ENCODE measurements around the gene FAAP20.

Gene FAAP20, protein sequence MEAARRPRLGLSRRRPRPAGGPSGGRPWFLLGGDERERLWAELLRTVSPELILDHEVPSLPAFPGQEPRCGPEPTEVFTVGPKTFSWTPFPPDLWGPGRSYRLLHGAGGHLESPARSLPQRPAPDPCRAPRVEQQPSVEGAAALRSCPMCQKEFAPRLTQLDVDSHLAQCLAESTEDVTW
- 15.0 to 15.1 reads per million in 2 donors for total RNA-seq

DNA sequence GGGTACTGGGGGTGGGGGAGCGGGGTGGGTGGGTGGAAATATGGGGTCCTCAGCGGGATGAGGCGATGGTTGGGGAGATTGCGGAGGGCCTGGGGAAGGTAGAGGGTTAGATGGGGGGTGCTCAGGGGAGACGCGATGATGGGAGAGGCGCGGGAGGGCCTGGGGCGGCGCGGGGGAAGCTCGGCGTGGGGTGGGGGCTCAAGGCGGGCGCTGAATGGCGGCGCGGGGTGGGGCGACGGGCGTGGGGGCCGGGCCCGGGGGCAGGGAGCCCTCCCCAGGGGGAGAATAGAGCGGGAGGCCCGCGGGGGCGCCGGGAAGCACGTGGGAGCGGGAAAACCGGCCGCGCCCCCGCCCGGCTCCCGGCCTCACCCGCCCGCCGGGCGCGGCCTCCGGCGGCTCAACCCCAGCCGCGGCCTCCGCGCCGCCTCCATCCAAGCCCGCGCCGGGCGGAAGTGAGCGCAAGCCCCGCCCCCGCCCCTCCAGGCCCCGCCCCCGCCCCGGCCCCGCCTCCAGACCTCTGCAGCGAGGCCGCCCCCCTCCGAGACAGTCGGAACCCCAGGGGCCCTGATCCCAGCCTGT is at the start of gene FAAP20:
TSS of gene FAAP20 (minus strand) at position 454 of the 579 bp plus-strand sequence. CDS start at position 431, 23 bp downstream.
- peak; percentile 66 for DNase-seq

DNA sequence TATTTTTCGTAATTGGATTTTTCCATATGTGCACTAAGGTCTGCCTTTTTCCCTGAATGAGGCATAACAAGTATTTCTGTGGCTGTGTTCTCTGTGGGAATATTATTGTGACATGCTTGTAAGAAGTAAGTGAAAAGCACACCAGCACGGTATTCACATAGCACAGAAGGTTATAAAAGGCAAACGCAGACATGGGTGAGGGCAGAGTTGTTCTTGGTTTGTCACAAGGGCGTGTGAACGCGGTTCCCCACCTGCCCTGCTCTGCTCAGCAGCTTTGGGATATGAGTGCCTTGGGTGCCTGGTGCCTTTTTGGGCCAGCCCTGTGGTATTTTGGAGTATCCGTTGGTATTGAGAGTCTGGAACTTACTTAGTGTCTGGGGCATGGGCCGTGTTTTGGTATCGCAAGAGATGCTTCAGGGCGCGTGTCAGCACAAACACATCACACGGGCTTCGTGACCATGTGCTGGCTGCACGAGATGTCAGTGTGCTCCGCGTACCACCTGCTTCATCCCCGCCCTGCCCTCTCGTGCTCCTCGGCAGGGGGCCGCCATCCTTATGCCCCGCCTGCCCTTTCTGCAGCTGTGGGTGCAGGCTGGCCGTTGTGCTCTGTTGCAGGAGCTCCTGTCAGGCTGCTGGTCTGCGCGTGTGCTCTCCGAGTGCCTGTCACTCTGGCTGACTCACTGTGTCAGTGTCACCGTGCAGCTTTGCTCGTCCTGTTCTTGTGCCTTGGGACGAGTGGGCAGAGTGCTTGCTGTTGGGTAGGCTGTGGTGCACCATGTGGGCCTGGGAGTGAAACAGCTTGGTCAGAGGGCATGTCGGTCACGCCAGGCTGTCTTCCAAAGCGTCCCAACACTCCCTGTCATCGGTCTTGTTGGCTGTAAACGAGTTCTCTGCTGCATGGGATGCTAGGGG is 48.5 kb upstream of the FAAP20 start:
- DNase-seq = no peak

GRCh38 chr1:2241820-2242219 is 47.2 kb upstream of the FAAP20 start:
- DNase-seq = no peak

- DNase-seq = peak; percentile 34
These were observed 45.9 kb upstream of the FAAP20 start for GRCh38 chr1:2240270-2241156.

GRCh38 chr1:2239384-2239985 is 44.9 kb upstream of the FAAP20 start:
- DNase-seq = no peak

DNA sequence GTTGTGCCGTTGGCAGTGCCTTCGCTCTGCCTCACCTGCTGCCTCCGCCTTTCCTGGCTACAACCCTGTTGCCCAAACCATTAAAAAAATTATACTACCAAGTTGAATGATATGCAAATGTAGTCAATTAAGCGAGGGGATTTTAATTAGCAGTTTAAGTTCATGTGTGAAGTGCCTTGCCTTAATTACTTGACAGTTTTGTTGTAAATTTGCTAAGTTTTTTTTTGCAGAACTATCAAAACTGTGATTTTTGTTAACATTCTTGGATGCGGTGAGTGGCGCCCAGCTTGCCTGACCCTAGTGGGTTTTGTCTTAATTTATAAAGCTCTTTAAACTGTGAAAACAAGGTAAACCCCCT is 44.4 kb upstream of the FAAP20 start:
- DNase-seq = no peak

- DNase-seq = no peak
These were observed 43.9 kb upstream of the FAAP20 start for GRCh38 chr1:2238361-2239012.

DNA sequence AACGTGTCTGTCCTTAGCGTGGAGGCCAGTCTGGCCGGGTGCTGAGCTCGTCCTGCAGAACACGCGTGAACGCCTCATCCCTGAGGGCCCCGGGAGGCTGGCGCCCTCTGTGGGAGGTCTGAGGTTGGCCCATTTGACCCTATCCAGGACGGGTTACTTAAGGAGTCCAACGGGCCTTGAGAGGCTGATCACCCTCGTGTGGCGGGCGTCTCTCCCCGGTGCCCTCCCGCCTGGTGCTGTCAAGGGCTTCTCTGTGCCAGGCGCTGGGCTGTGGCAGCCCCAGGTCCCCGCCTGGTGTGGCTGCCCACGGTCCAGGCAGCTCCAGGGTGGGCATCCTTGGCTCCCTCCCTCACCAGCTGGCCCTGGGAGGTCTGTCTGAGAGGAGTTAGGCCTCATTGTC is 43.2 kb upstream of the FAAP20 start:
- no peak for DNase-seq

DNA sequence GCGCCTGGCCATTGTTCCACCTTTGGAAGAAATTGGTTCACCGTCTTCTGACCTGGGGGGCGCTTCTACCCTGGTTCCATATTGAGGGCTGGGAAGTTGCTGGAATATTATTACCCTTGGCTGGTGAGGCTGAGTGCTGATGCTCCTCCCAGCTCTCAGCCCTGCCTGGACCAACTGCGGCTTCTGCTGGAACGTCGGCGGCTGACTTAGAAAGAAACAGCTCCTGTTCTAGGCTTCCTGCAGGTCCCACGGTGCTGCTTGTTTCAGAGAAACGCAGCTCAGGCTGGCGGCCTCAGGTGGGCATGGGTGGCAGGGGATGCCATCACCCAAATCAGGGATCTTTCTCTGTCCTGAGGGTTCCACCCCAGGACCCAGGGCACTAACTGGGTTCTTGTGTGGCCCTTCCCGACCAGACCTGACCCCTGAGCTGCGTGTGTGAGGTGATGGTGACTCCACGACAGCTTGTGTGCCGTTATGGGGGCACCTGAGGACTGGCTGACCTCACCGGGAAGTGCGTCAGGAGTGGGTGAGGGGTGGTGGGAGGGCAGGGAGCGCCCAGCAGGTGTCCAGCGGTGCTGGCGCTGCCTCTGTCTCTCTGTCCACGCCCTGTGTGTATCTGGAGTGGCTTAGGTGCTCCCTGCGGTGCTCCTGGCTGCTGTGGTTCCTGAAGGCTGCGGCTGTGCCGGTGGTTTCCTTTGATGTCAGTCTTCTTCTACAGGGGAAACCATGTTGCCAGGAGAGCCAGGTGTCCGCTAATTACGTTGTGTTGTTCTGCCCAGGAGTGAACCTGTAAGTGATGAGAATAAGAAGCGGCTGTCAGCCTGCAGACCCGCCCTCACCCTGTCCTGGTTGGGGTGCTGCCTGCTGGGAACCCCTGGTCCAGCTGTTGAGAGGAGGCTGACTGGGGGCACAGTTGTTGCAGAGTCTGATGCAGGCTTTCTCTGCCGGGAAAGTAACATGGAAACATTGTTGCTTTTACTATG is 42.4 kb upstream of the FAAP20 start:
- DNase-seq = peak; percentile 64

- DNase-seq = no peak
These were observed 40.9 kb upstream of the FAAP20 start for GRCh38 chr1:2235300-2235998.

DNA sequence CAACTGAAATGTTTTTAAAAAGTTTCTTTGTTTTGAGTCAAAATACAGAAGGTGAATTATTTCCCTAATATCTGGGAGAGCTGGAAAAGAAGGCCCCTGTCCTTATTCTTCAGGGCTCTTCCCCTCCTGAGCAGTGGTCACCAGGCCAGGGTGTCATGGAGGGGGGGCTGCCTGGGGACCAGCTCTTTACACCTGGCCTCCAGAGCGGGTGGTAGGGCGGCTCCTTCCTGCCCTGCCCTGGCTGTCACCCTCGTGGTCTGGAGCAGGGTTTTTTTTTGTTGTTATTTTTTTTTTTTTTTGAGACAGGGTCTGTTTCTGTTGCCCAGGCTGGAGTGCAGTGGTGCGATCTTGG is 40.2 kb upstream of the FAAP20 start:
- DNase-seq = no peak

DNA sequence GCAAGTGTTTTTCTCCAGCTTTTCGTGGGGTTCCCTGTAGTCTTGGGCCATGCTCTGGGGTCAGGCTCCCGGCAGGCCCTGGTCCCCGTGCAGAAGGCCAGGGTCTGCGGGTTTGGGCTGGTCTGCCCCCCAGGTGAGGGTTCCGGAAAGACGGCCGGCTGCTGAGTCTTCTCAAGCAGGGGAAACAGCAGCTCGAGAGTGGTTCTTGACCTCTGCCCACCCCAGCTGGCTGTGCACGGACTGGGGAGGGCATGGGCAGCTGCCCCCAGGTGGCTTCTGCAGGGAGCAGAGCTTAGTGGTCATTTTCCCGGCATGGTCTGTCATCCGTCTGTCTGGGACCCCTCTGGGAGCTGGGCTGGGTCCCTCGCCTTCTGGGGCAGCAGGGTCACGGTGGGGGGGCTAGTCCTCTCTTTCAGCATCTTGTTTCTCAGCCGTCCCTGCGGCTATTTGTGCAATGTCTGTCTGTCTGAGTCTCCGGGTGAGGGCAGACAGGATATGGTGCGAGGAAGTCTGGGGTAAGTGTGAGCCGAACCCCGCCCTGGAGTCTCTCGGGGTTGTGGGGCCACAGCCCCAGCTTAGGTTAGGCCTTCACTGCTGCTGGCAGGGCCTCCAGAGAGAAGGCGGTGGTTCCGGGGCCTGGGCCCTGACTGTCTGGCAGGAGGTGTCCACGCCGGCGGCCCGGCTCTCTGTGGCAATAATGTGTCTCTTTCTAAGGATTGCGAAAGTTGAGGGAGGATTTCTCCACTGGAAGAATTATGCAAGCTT is 39.6 kb upstream of the FAAP20 start:
- peak; percentile 72 for DNase-seq

DNA sequence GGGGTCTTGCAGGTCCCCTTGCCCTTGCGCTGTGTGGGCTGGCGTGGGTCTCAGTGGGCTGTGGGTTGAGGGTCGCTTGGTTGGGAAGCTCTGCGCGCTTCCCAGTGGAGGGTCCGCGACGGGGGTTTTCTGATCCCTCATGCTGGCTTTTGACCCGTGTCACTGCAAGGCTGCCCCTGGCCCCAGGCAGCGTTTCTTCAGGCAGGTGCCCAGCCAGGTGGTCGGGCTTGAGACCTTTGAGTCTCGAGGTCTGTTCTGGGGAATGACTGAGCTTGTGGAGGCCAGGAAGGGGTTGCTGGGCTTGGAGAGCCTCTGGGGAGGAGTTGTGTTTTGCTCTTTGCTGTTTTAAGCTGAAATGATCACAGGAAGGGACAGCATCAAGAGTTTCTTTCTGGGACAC is 38.9 kb upstream of the FAAP20 start:
- DNase-seq = no peak

DNA sequence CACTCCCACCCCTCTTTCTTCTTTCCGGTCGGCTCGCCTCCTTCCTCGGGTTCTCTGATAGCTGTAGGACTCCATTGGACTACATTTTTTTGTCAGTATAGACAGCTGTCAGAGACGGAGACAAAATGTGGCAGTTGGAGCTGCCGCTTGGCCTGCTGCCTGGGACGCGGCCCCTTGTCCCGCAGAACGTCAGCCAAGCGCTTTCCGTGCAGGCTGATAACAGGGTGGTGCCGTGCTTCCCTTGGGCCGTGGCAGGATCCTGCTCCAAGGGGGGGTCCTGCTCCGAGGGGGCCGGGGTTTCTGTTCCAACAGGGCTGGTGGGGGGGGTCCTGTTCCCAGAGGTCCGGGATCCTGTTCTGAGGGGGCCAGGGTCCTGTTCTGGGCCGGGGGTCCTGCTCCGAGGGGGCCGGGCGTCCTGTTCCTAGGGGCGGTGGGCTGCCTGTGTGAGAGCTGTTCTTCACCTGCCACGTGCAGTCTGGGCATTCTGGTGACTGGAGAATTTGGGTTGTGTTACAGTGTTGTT is 38.4 kb upstream of the FAAP20 start:
- DNase-seq = no peak

DNA sequence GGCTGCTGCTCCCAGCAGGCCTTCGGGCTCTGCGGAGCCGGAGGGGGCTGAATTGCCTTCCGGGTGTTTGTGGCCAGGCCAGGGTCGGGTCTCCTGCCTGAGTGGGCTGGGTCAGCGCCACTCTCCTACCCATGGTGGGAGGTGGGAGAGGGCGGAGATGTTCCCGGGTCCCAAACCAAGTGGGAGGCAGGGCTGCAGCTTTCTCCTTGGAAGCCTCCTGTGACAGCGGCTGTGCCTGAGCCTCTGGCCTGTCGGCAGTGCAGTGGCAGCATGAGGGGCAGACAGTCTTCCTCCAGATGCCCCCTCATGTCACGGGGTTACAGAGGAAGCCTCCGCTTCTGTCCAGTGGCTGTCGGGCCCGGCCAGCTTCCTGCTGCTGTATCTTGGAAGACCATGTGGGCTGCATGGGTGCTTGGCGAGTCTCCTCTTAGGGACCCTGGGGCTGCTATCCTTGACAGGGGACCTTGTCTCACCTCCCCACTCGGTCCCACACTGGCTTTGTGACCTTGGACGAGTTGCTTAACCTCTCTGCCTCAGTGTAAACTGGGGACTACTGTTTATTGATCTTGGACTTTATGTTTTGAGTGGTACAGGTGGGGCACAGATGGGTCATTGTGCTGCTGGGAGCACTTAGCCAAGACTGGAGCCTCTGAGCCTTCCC is 37.8 kb upstream of the FAAP20 start:
- DNase-seq = no peak

DNA sequence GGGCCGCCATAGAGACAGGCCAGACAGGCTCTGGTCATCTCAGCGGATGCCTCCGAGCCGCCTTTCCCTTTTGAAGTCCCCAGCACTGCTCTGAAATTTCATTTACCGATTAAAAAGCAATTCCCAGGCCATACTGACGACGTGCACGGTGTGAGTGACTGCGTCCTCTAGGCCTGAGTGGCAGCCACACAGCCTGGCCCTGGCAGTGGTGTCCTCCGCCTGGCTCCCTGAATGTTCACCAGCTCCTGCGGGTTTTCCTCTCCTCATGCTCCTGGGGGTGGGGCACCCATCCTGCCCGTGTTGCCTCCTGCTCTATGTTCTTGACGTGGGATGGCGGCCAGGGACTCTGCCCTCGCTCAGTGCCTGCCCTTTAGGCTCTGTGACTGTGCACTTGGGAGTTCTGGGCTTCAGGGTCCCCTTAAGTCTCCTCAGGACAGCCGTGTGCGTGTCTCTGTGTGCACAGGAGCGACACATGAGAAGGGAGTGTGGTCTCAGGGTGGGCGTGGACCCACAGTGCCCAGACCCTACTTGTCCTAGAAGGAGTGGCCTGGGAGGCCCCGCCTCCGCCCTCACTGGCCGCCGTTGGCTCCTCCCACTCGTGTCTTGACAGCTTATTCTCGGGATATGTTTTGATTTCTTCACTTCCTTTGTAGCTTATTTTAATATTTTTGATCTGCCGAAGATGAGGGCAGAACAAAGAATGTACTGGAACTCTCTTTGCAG is 37.1 kb upstream of the FAAP20 start:
- DNase-seq = peak; percentile 73

- peak; percentile 67 for DNase-seq
These were observed 36.4 kb upstream of the FAAP20 start for GRCh38 chr1:2230781-2231531.
